PFSK-1 (cell line): ENCODE data around the gene ZNF618.

ENCODE experiments used
- FOXP2 ChIP-seq: optimal IDR thresholded peaks from 2 replicates; pipeline ENCODE3; 2011; ENCODE audit warnings: borderline replicate concordance, control low read depth, inconsistent platforms; ENCODE audit not compliant: insufficient read depth; ENCODE audit errors: extremely low read length, extremely low read depth
- POLR2AphosphoS5 ChIP-seq: IDR thresholded peaks from 2 replicates; pipeline ENCODE4 v1.6.1; 2012; ENCODE audit warnings: low read depth, mild to moderate bottlenecking, control low read depth, low read length, moderate library complexity
- REST ChIP-seq, 2 experiments: IDR thresholded peaks; 2 replicates each; pipeline versions ENCODE4 v1.6.1 to v1.8.0; 2011 to 2012; ENCODE audit warnings: low read depth in 2 of 2, low read length in 2 of 2, control low read depth in 1 of 2, inconsistent platforms in 1 of 2, mild to moderate bottlenecking in 1 of 2, moderate library complexity in 1 of 2; ENCODE audit not compliant: insufficient read depth in 1 of 2

- no peak for TF ChIP-seq REST (IDR thresholded peaks at IDR 0.05; ENCODE audit: insufficient read depth in 1 of 2, low read depth in 2 of 2, low read length in 2 of 2)
- no peak for TF ChIP-seq FOXP2
- TF ChIP-seq POLR2AphosphoS5 = no peak
These were observed 209.9 kb downstream of the ZNF618 start for GRCh38 chr9:114086009-114086408.
